SK-N-SH (cell line): Measurements from ENCODE around the gene SP9. TPM values are rescaled to one million over a fixed set of nuclear protein-coding genes. Genes with fewer than 3 reads are reported as not detected.

Source experiments
- CTCF ChIA-PET: fragments of 300-600, 350-600 bp; formaldehyde crosslinking; extraction: SDS; loops from one replicate; lab custom pipeline; 2021; lab: Yijun Ruan, JAX
- POLR2A ChIA-PET: fragments of 350-600 bp; sonication (Branson Sonifier 250); formaldehyde crosslinking; extraction: SDS; loops from one replicate; lab custom pipeline; 2020; ENCODE audit warnings: antibody characterized with exemption, inconsistent platforms; lab: Yijun Ruan, JAX
- DNase-seq: peaks from one replicate; pipeline ENCODE4 v3.0.0; 2012
- H2AFZ ChIP-seq: fragments of 200-600 bp; sonication (generic); 2 replicates; pipeline ENCODE4 v1.8.1; 2016; ENCODE audit warnings: antibody characterized with exemption, mild to moderate bottlenecking, low read depth
- H3F3A ChIP-seq: fragments of 200-600 bp; sonication (generic); replicated peaks from 2 replicates; pipeline ENCODE3; 2016; ENCODE audit warnings: antibody characterized with exemption, mild to moderate bottlenecking; ENCODE audit not compliant: insufficient read depth
- H3K27ac ChIP-seq, 2 experiments: fragments of 200-500 bp in 1 of 2; fragments of 200-600 bp in 1 of 2; sonication (Bioruptor generic) in 1 of 2; sonication (generic), shearing (Covaris generic) in 1 of 2; 2 replicates each; pipeline versions ENCODE4 v1.5.1 to v1.6.1; 2014 to 2016; ENCODE audit warnings: low read depth in 2 of 2, inconsistent platforms in 1 of 2, low read length in 1 of 2, mild to moderate bottlenecking in 1 of 2, mixed read lengths in 1 of 2
- H3K27me3 ChIP-seq: fragments of 200-600 bp; sonication (generic), shearing (Covaris generic); 2 replicates; pipeline ENCODE4 v1.6.1; 2016; ENCODE audit warnings: mixed run types; ENCODE audit not compliant: insufficient read depth
- H3K36me3 ChIP-seq, 2 experiments: fragments of 200-500 bp in 1 of 2; fragments of 200-600 bp in 1 of 2; sonication (Bioruptor generic) in 1 of 2; sonication (generic) in 1 of 2; replicated peaks in 1 of 2; 2 replicates each; pipeline versions ENCODE3 to v1.5.1; 2014 to 2016; ENCODE audit warnings: low read length in 1 of 2, mild to moderate bottlenecking in 1 of 2; ENCODE audit not compliant: insufficient read depth in 2 of 2, control insufficient read depth in 1 of 2
- H3K4me1 ChIP-seq, 2 experiments: fragments of 200-500 bp in 1 of 2; fragments of 200-600 bp in 1 of 2; sonication (Bioruptor generic) in 1 of 2; sonication (generic), shearing (Covaris generic) in 1 of 2; 2 replicates each; pipeline versions ENCODE4 v1.5.1 to v1.6.1; 2014 to 2016; ENCODE audit warnings: low read depth in 1 of 2, low read length in 1 of 2, mixed run types in 1 of 2; ENCODE audit not compliant: insufficient read depth in 2 of 2, control insufficient read depth in 1 of 2
- H3K4me2 ChIP-seq: fragments of 200-600 bp; sonication (generic), shearing (Covaris generic); 2 replicates; pipeline ENCODE4 v1.6.1; 2017; ENCODE audit warnings: mixed run types
- H3K4me3 ChIP-seq, 2 experiments: fragments of 200-500 bp in 1 of 2; fragments of 200-600 bp in 1 of 2; sonication (Bioruptor generic) in 1 of 2; sonication (generic), shearing (Covaris generic) in 1 of 2; 2 replicates each; pipeline versions ENCODE4 v1.5.1 to v1.8.1; 2014 to 2016; ENCODE audit warnings: low read depth in 2 of 2, inconsistent platforms in 1 of 2, low read length in 1 of 2, mild to moderate bottlenecking in 1 of 2, mixed read lengths in 1 of 2, moderate library complexity in 1 of 2
- H3K79me2 ChIP-seq: fragments of 200-600 bp; sonication (generic); 2 replicates; pipeline ENCODE4 v1.8.1; 2017; ENCODE audit warnings: mild to moderate bottlenecking; ENCODE audit not compliant: insufficient read depth
- H3K9ac ChIP-seq: fragments of 200-600 bp; sonication (generic); 2 replicates; pipeline ENCODE4 v1.6.1; 2017; ENCODE audit warnings: mixed run types
- H3K9me2 ChIP-seq: fragments of 200-600 bp; sonication (generic); 2 replicates; pipeline ENCODE4 v1.6.1; 2017; ENCODE audit warnings: mixed run types
- H3K9me3 ChIP-seq: fragments of 200-600 bp; sonication (generic); 2 replicates; pipeline ENCODE4 v1.6.1; 2017; ENCODE audit warnings: mixed run types, mild to moderate bottlenecking, moderate library complexity
- H4K20me1 ChIP-seq: fragments of 200-600 bp; sonication (generic); 2 replicates; pipeline ENCODE4 v1.6.1; 2017; ENCODE audit warnings: mild to moderate bottlenecking, mixed run types; ENCODE audit not compliant: insufficient read depth
- ELF1 ChIP-seq: IDR thresholded peaks from 2 replicates; pipeline ENCODE4 v1.4.0; 2012
- EP300 ChIP-seq, 2 experiments: IDR thresholded peaks; 2 replicates each; pipeline versions ENCODE4 v1.4.0 to v1.6.1; 2012; ENCODE audit warnings: borderline replicate concordance in 1 of 2, low read depth in 1 of 2, low read length in 1 of 2
- EZH2phosphoT487 ChIP-seq: fragments of 200-600 bp; sonication (generic); IDR thresholded peaks from 2 replicates; pipeline ENCODE4 v1.6.1; 2017; ENCODE audit warnings: low read depth, mixed run types, mild to moderate bottlenecking, antibody characterized with exemption, moderate library complexity, borderline replicate concordance
- GATA2 ChIP-seq: sonication (generic); formaldehyde crosslinking; IDR thresholded peaks from 2 replicates; pipeline ENCODE4 v1.5.0; 2020; ENCODE audit warnings: mild to moderate bottlenecking, missing genetic modification reagents
- MXI1 ChIP-seq: IDR thresholded peaks from 2 replicates; pipeline ENCODE4 v1.6.1; 2012; ENCODE audit warnings: mild to moderate bottlenecking, low read depth, low read length, improper control_type of control experiment
- NFIC ChIP-seq: IDR thresholded peaks from 2 replicates; pipeline ENCODE4 v1.4.0; 2012; ENCODE audit warnings: borderline replicate concordance
- NRF1 ChIP-seq: IDR thresholded peaks from 2 replicates; pipeline ENCODE4 v1.6.1; 2012; ENCODE audit warnings: low read depth, mild to moderate bottlenecking, low read length
- PBX3 ChIP-seq: IDR thresholded peaks from 2 replicates; pipeline ENCODE4; 2012
- POLR2AphosphoS5 ChIP-seq: IDR thresholded peaks from 2 replicates; pipeline ENCODE4 v1.6.1; 2012; ENCODE audit warnings: low read depth, low read length
- TAF1 ChIP-seq: IDR thresholded peaks from 2 replicates; pipeline ENCODE4 v1.6.1; 2012; ENCODE audit warnings: low read depth, mild to moderate bottlenecking, low read length, moderate library complexity, borderline replicate concordance
- TCF12 ChIP-seq: IDR thresholded peaks from 2 replicates; pipeline ENCODE4 v1.4.0; 2012
- WGBS: methylation state at CpG from one replicate; pipeline ENCODE4 v1.1.6; 2017; ENCODE audit warnings: low lambda C conversion rate; 5-methylcytosine and 5-hydroxymethylcytosine counted together
- polyA plus RNA-seq, 3 experiments: library from polyadenylated mRNA; depleted of rRNA; stranded (reverse); fragments of >200 nt; gene quantifications; 2 replicates each; pipeline ENCODE4 v1.2.3, GENCODE V29; 2012
- TF ChIP-seq, protein P1 (sequence below): IDR thresholded peaks from 2 replicates; pipeline ENCODE4 v1.4.0; 2012; ENCODE audit warnings: low read depth, borderline replicate concordance

Gene SP9
- polyA plus RNA-seq, 1 of the 3 experiments (the other 2 are of a cell fraction), result not detected

GRCh38 chr2:174333372-174334277, 1.1 kb upstream of the SP9 start:
- TF ChIP-seq ELF1, result no peak
- TF ChIP-seq, protein P1, sequence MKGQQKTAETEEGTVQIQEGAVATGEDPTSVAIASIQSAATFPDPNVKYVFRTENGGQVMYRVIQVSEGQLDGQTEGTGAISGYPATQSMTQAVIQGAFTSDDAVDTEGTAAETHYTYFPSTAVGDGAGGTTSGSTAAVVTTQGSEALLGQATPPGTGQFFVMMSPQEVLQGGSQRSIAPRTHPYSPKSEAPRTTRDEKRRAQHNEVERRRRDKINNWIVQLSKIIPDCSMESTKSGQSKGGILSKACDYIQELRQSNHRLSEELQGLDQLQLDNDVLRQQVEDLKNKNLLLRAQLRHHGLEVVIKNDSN, result no peak
- no peak for TF ChIP-seq NRF1
- TF ChIP-seq POLR2AphosphoS5, result no peak
- no peak for TF ChIP-seq PBX3
- no peak for TF ChIP-seq EP300 (IDR thresholded peaks at IDR 0.05; ENCODE audit: borderline replicate concordance in 1 of 2, low read depth in 1 of 2, low read length in 1 of 2)
- no peak for TF ChIP-seq GATA2 (CRISPR knock-in tag)
- no peak for TF ChIP-seq TCF12
- TF ChIP-seq NFIC, result no peak
- no peak for TF ChIP-seq TAF1
- ChIA-PET CTCF (interaction anchor here (0.9 to 1.4 kb wide), 3 partner anchors 11 to 450 kb away, joined by 3 to 4 read pairs (median 3); no protein-coding TSS in a partner anchor), POLR2A (no interaction called here)
- Histone ChIP-seq H3K36me3 (no peaks in the 10 kb centered on the region), H3K9me2 (no peaks in the 10 kb centered on the region), H3K4me2 (peak overlapping the region; percentile 68), H3K4me1 (peaks cover 0 to 29% of the 10 kb centered on the region in 2 experiments; a peak in 1 of 4 replicates), H3F3A (no peaks in the 10 kb centered on the region), H3K9me3 (no peaks in the 10 kb centered on the region), H3K27ac (no peak overlapping the region), H4K20me1 (peaks cover 6% of the 10 kb centered on the region), H2AFZ (no peak overlapping the region), H3K9ac (no peak overlapping the region), H3K79me2 (no peaks in the 10 kb centered on the region), H3K4me3 (no peak overlapping the region), H3K27me3 (peaks cover 97% of the 10 kb centered on the region)
- DNase-seq, result no peak
- WGBS, result 14% methylated on average over 28 of the region's 41 CpGs

GRCh38 chr2:174334278-174334715, 457 bp upstream of the SP9 start:
- no peaks in the 10 kb centered on the region for H3K9me2 ChIP-seq
- ChIA-PET CTCF (interaction anchor here (0.9 to 1.4 kb wide), 3 partner anchors 8 to 450 kb away, joined by 3 to 6 read pairs (median 4); no protein-coding TSS in a partner anchor), POLR2A (no interaction called here)
- peaks cover 0 to 26% of the 10 kb centered on the region in 2 experiments; a peak in 1 of 4 replicates for H3K4me1 ChIP-seq
- 29% methylated on average over 7 of the region's 11 CpGs for WGBS
- H3K9ac ChIP-seq, result no peak overlapping the region
- no peak for DNase-seq
- H2AFZ ChIP-seq, result no peak overlapping the region
- H3K9me3 ChIP-seq, result no peaks in the 10 kb centered on the region
- peaks cover 4% of the 10 kb centered on the region for H3F3A ChIP-seq
- TF ChIP-seq MXI1 (no peak), EZH2phosphoT487 (0 out of 2 replicates have a peak, but pooled peaks have one; percentile 53)
- no peaks in the 10 kb centered on the region for H3K36me3 ChIP-seq
- H3K4me3 ChIP-seq, result no peak overlapping the region
- no peak overlapping the region for H3K27ac ChIP-seq
- no peaks in the 10 kb centered on the region for H3K79me2 ChIP-seq
- no peak overlapping the region for H3K4me2 ChIP-seq
- peaks cover 97% of the 10 kb centered on the region for H3K27me3 ChIP-seq
- peaks cover 13% of the 10 kb centered on the region for H4K20me1 ChIP-seq
